Amniotic epithelial cell (primary cell): Measurements from ENCODE around the gene PPP3CA.
"Not testable (repeated sequence)": the region's sequence is repeated elsewhere in the genome, so short reads cannot be mapped to it uniquely, and the experiment has no call there.

Experiments used
- DNase-seq: peaks from one replicate; pipeline ENCODE4 v3.0.0-alpha.2; 2010; ENCODE audit warnings: low read depth

The PPP3CA gene

GRCh38 chr4:101141230-101141629, 206.1 kb downstream of the PPP3CA start:
- no peak for DNase-seq

GRCh38 chr4:101140228-101140627, 207.1 kb downstream of the PPP3CA start:
- no peak for DNase-seq

- DNase-seq = no peak
These were observed 210.7 kb downstream of the PPP3CA start for GRCh38 chr4:101136373-101137370.

GRCh38 chr4:101135371-101136010, 211.8 kb downstream of the PPP3CA start:
- no peak for DNase-seq

GRCh38 chr4:101131058-101131457, 216.3 kb downstream of the PPP3CA start:
- not testable (repeated sequence) for DNase-seq

GRCh38 chr4:101128898-101129297, 218.4 kb downstream of the PPP3CA start:
- DNase-seq = not testable (repeated sequence)

GRCh38 chr4:101128473-101128872, 218.9 kb downstream of the PPP3CA start:
- no peak for DNase-seq

GRCh38 chr4:101127176-101127790, 220.0 kb downstream of the PPP3CA start:
- DNase-seq = no peak

GRCh38 chr4:101126059-101126458, 221.3 kb downstream of the PPP3CA start:
- DNase-seq = no peak

- no peak for DNase-seq
These were observed 222.0 kb downstream of the PPP3CA start for GRCh38 chr4:101125045-101125942.

GRCh38 chr4:101123231-101123630, 224.1 kb downstream of the PPP3CA start:
- DNase-seq = no peak

GRCh38 chr4:101122019-101122418, 225.3 kb downstream of the PPP3CA start:
- no peak for DNase-seq

GRCh38 chr4:101119141-101119540, 228.2 kb downstream of the PPP3CA start:
- no peak for DNase-seq

- DNase-seq = no peak
These were observed 228.7 kb downstream of the PPP3CA start for GRCh38 chr4:101118617-101119016.

- DNase-seq = no peak
These were observed 231.4 kb downstream of the PPP3CA start for GRCh38 chr4:101115887-101116286.

GRCh38 chr4:101114936-101115372, 232.4 kb downstream of the PPP3CA start:
- peak; percentile 47 for DNase-seq

GRCh38 chr4:101104312-101105052, 242.8 kb downstream of the PPP3CA start:
- DNase-seq = no peak

- DNase-seq = no peak
These were observed 243.8 kb downstream of the PPP3CA start for GRCh38 chr4:101103381-101104142.

- DNase-seq = peak; percentile 37
These were observed 245.1 kb downstream of the PPP3CA start for GRCh38 chr4:101102114-101102742.

GRCh38 chr4:101101072-101101471, 246.3 kb downstream of the PPP3CA start:
- DNase-seq = no peak
